Endothelial cell of umbilical vein (primary cell): ENCODE data around the gene MYO9B. TPM values are rescaled to one million over a fixed set of nuclear protein-coding genes. Genes with fewer than 3 reads are reported as not detected.

Source experiments
- BruUV-seq: library from RNA; stranded (reverse); fragments of 400-500 nt; replicated peaks from 2 replicates; lab custom pipeline; 2021; lab: Mats Ljungman, UMichigan
- CTCF ChIA-PET: fragments of 300-600, 350-600 bp; sonication (Branson Sonifier 250); formaldehyde crosslinking; loops from one replicate; lab custom pipeline; 2021; ENCODE audit warnings: antibody characterized with exemption, inconsistent platforms; lab: Charles Lee
- POLR2A ChIA-PET: fragments of 300-600, 350-600 bp; sonication (Branson Sonifier 250); formaldehyde crosslinking; loops from one replicate; lab custom pipeline; 2021; ENCODE audit warnings: antibody characterized with exemption, inconsistent platforms; lab: Charles Lee
- DNase-seq: peaks from one replicate; pipeline ENCODE4 v3.0.0-alpha.2; 2011; ENCODE audit warnings: low read depth, low spot score
- FAIRE-seq: peaks from 2 replicates; lab custom pipeline; 2011; peaks lifted over from hg19 to GRCh38; lab: Jason Lieb, UNC
- H2AFZ ChIP-seq: 2 replicates; pipeline ENCODE4 v1.6.0; 2012; ENCODE audit warnings: low read depth, low read length, control low read depth, inconsistent platforms
- H3K27ac ChIP-seq: 2 replicates; pipeline ENCODE4 v1.5.1; 2011; ENCODE audit warnings: low read depth, mild to moderate bottlenecking, control low read depth, low read length, moderate library complexity; ENCODE audit not compliant: insufficient read depth
- H3K27me3 ChIP-seq, 2 experiments: 2 replicates each; pipeline versions ENCODE4 v1.6.0 to v1.6.1; 2011; ENCODE audit warnings: low read length in 2 of 2, mixed read lengths in 1 of 2; ENCODE audit not compliant: control insufficient read depth in 2 of 2, insufficient read depth in 2 of 2
- H3K36me3 ChIP-seq, 2 experiments: 2 replicates in 1 of 2; 3 replicates in 1 of 2; pipeline ENCODE4 v1.5.1; 2011; ENCODE audit warnings: low read length in 2 of 2, mild to moderate bottlenecking in 1 of 2, moderate library complexity in 1 of 2; ENCODE audit not compliant: control insufficient read depth in 2 of 2, insufficient read depth in 2 of 2; ENCODE audit errors: extremely low read depth in 1 of 2
- H3K4me1 ChIP-seq: 3 replicates; pipeline ENCODE4 v1.5.1; 2011; ENCODE audit warnings: mild to moderate bottlenecking, low read length; ENCODE audit not compliant: control insufficient read depth, insufficient read depth; ENCODE audit errors: extremely low read depth
- H3K4me2 ChIP-seq: 2 replicates; pipeline ENCODE4 v1.6.1; 2011; ENCODE audit warnings: low read length, control low read depth, mixed read lengths; ENCODE audit not compliant: insufficient read depth
- H3K4me3 ChIP-seq, 3 experiments: fragments of 200-600 bp in 1 of 3; sonication (generic), shearing (Covaris generic) in 1 of 3; replicated peaks in 1 of 3; 2 replicates each; pipeline ENCODE4 v1.5.1; 2011 to 2016; ENCODE audit warnings: control low read depth in 3 of 3, low read length in 3 of 3, mild to moderate bottlenecking in 2 of 3, inconsistent platforms in 1 of 3, low read depth in 1 of 3, moderate library complexity in 1 of 3; ENCODE audit not compliant: insufficient read depth in 1 of 3
- H3K79me2 ChIP-seq: 2 replicates; pipeline ENCODE4 v1.6.0; 2012; ENCODE audit warnings: low read length, inconsistent platforms; ENCODE audit not compliant: control insufficient read depth, insufficient read depth
- H3K9ac ChIP-seq: replicated peaks from 2 replicates; pipeline ENCODE3; 2011; ENCODE audit warnings: low read length, control low read depth; ENCODE audit not compliant: insufficient read depth; ENCODE audit errors: extremely low read depth
- H3K9me1 ChIP-seq: replicated peaks from 3 replicates; pipeline ENCODE4 v1.6.0; 2011; ENCODE audit warnings: mild to moderate bottlenecking, low read length; ENCODE audit not compliant: control insufficient read depth, insufficient read depth; ENCODE audit errors: extremely low read depth
- H3K9me3 ChIP-seq: replicated peaks from 2 replicates; pipeline ENCODE4 v1.5.1; 2012; ENCODE audit warnings: low read length, inconsistent platforms; ENCODE audit not compliant: control insufficient read depth, insufficient read depth
- H4K20me1 ChIP-seq: replicated peaks from 2 replicates; pipeline ENCODE3; 2011; ENCODE audit warnings: mild to moderate bottlenecking, low read length; ENCODE audit not compliant: control insufficient read depth, insufficient read depth; ENCODE audit errors: extremely low read depth
- CTCF ChIP-seq, 2 donors: IDR thresholded peaks; 1 replicate in 1 of 2; 2 replicates in 1 of 2; pipeline ENCODE4 v1.5.1; 2011; ENCODE audit warnings: low read length in 2 of 2, mild to moderate bottlenecking in 2 of 2, moderate library complexity in 2 of 2, control low read depth in 1 of 2, inconsistent platforms in 1 of 2, low read depth in 1 of 2; ENCODE audit not compliant: insufficient read depth in 1 of 2; ENCODE audit errors: extremely low read depth in 1 of 2
- EZH2 ChIP-seq: IDR thresholded peaks from 2 replicates; pipeline ENCODE4 v1.6.1; 2012; ENCODE audit warnings: borderline replicate concordance, low read depth, mild to moderate bottlenecking, moderate library complexity, low read length, inconsistent platforms; ENCODE audit not compliant: severe bottlenecking
- FOS ChIP-seq: IDR thresholded peaks from 2 replicates; pipeline ENCODE4 v1.6.1; 2011; ENCODE audit warnings: mild to moderate bottlenecking, low read length, moderate library complexity, borderline replicate concordance; ENCODE audit not compliant: insufficient read depth
- GATA2 ChIP-seq: IDR thresholded peaks from 2 replicates; pipeline ENCODE4 v1.7.0; 2011; ENCODE audit warnings: low read depth, mild to moderate bottlenecking, moderate library complexity, mixed read lengths, low read length; ENCODE audit not compliant: insufficient read length, insufficient read depth
- MAX ChIP-seq: IDR thresholded peaks from 2 replicates; pipeline ENCODE4 v1.6.1; 2011; ENCODE audit not compliant: insufficient read depth, insufficient read length
- MYC ChIP-seq: IDR thresholded peaks from one replicate; pipeline ENCODE4 v1.6.1; 2011; ENCODE audit warnings: mild to moderate bottlenecking, low read depth, low read length
- POLR2A ChIP-seq: IDR thresholded peaks from 2 replicates; pipeline ENCODE4 v1.6.1; 2012; ENCODE audit warnings: low read depth, mild to moderate bottlenecking, control low read depth, low read length
- POLR2AphosphoS5 ChIP-seq: IDR thresholded peaks from 2 replicates; pipeline ENCODE4 v1.6.1; 2012; ENCODE audit warnings: low read depth, mild to moderate bottlenecking, control low read depth, low read length, moderate library complexity; ENCODE audit not compliant: insufficient read depth
- dilution Hi-C: fragments of 300-500 bp; cut with MboI; formaldehyde crosslinking; loops from one replicate; pipeline ENCODE4 v1.15.0; 2019; ENCODE audit warnings: low sequenced_read_pairs; ENCODE audit not compliant: extremely low pct_ligation_motif_present
- intact Hi-C: fragments of 100-400 bp; cut with micrococcal nuclease; formaldehyde crosslinking; loops from one replicate; pipeline ENCODE4 v1.10.0; 2022
- polyA plus RNA-seq, 4 experiments: library from polyadenylated mRNA; depleted of rRNA in 3 of 4; stranded (reverse) in 3 of 4; unstranded in 1 of 4; fragments of >200 nt; gene quantifications; 2 replicates each; pipeline versions ENCODE4 v1.2.1 to v1.2.3, GENCODE V29; 2011 to 2012; ENCODE audit warnings: missing spikeins in 1 of 4
- total RNA-seq: library from RNA; stranded (reverse); gene quantifications from 2 replicates; pipeline ENCODE4 v1.2.3, GENCODE V29; 2021

The MYO9B gene
- total and polyA plus RNA-seq, 2 donors (not counting 3 experiments of a cell fraction or from before 2014, with no cell fraction given): 64.4 to 119 TPM

- Histone ChIP-seq H3K27ac (no peak overlapping the region), H3K9me1 (no peaks in the 10 kb centered on the region), H3K9me3 (no peaks in the 10 kb centered on the region), H3K9ac (no peak overlapping the region), H3K4me2 (no peak overlapping the region), H3K36me3 (peaks cover 0 to 2% of the 10 kb centered on the region in 2 experiments), H3K79me2 (peaks cover 28% of the 10 kb centered on the region), H3K27me3 (no peaks in the 10 kb centered on the region), H3K4me3 (no peak overlapping the region), H2AFZ (no peak overlapping the region), H3K4me1 (no peaks in the 10 kb centered on the region), H4K20me1 (no peaks in the 10 kb centered on the region)
- FAIRE-seq (no peak), DNase-seq (no peak)
- POLR2A ChIA-PET: no interaction called here
- no TSS peak for BruUV-seq
- intact Hi-C loops (no loop called here), dilution Hi-C loops (no loop called here)
- TF ChIP-seq POLR2A (no peak), CTCF (IDR thresholded peaks at IDR 0.05; ENCODE audit: extremely low read depth in 1 of 2, insufficient read depth in 1 of 2, low read depth in 1 of 2, low read length in 2 of 2) (no peak), MYC (no peak), POLR2AphosphoS5 (no peak), MAX (no peak), GATA2 (no peak), FOS (no peak), EZH2 (no peak)
- CTCF ChIA-PET: interaction anchor here (1.0 to 1.2 kb wide), 2 partner anchors 14 kb away, joined by 3 read pairs; no protein-coding TSS in a partner anchor
Measured at GRCh38 chr19:17121736-17122293, 46.2 kb downstream of the MYO9B start.
